ENCODE measurements around the gene ACSL6.

DNA sequence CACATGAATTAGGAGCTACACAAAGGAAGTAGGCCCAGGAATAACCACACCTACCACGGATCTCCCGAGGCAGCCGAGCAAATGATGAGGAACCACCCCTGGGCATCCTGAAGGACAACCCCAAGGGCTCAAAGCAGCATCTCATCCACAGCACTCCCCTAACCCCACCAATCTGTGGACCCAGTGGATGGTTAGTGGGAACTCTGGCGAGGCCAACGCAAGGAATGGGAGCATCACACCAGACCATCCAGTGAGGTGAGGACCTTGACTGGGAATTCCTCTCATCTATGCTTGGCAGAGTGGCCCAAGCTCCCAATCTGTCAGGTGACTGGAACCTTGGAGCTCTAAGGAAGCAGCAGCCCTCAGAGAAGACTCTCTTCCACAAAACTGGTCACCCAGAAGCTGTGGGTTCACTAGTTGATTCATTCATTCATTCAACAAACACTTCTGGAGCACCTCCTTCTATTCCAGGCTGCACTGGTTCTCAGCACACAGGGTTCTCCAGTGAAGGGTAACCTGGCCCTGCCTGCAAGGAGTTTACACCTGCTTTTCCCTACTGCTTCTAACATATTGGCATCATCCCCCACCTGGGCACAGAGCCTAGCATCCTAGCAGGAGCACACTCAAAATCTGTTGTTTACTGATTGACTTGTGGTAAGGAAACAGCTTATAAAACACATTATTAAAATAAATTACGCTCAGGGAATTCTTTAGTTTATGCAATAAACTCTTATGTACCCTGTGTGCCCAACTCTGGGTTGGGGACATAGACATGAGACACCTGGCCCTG, 4.9 kb downstream of the ACSL6 start:
- TF ChIP-seq, protein P1, sequence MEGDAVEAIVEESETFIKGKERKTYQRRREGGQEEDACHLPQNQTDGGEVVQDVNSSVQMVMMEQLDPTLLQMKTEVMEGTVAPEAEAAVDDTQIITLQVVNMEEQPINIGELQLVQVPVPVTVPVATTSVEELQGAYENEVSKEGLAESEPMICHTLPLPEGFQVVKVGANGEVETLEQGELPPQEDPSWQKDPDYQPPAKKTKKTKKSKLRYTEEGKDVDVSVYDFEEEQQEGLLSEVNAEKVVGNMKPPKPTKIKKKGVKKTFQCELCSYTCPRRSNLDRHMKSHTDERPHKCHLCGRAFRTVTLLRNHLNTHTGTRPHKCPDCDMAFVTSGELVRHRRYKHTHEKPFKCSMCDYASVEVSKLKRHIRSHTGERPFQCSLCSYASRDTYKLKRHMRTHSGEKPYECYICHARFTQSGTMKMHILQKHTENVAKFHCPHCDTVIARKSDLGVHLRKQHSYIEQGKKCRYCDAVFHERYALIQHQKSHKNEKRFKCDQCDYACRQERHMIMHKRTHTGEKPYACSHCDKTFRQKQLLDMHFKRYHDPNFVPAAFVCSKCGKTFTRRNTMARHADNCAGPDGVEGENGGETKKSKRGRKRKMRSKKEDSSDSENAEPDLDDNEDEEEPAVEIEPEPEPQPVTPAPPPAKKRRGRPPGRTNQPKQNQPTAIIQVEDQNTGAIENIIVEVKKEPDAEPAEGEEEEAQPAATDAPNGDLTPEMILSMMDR (IDR thresholded peaks at IDR 0.05), result no peak
- no peak for TF ChIP-seq EZH2 (IDR thresholded peaks at IDR 0.05)

All from neural progenitor cell (in vitro differentiated cells).